Mesothelial cell of epicardium (in vitro differentiated cells): Measurements from ENCODE around the gene EXPH5. TPM values are rescaled to one million over a fixed set of nuclear protein-coding genes. Genes with fewer than 3 reads are reported as not detected.

Experiments used
- DNase-seq, 2 experiments: peaks; one replicate each; pipeline ENCODE4 v3.0.0; 2021; ENCODE audit warnings: low spot score in 2 of 2; ENCODE audit not compliant: unreplicated experiment in 2 of 2
- H3K27ac Mint-ChIP-seq: 2 replicates; pipeline ENCODE4 v1.8.0; 2021; ENCODE audit warnings: mixed read lengths
- H3K27me3 Mint-ChIP-seq: 2 replicates; pipeline ENCODE4 v1.8.0; 2021; ENCODE audit warnings: low read depth, mixed read lengths
- H3K36me3 Mint-ChIP-seq: 2 replicates; pipeline ENCODE4 v1.8.0; 2021; ENCODE audit warnings: mixed read lengths
- H3K4me1 Mint-ChIP-seq: 2 replicates; pipeline ENCODE4 v1.8.0; 2021; ENCODE audit warnings: mixed read lengths
- H3K4me3 Mint-ChIP-seq: 2 replicates; pipeline ENCODE4 v1.8.0; 2021; ENCODE audit warnings: mild to moderate bottlenecking, moderate library complexity, mixed read lengths
- H3K9me3 Mint-ChIP-seq: 2 replicates; pipeline ENCODE4 v1.8.0; 2021; ENCODE audit warnings: mixed read lengths
- CTCF ChIP-seq: fragments of 200-600 bp; sonication (generic); IDR thresholded peaks from one replicate; pipeline ENCODE4 v1.5.0; 2021; ENCODE audit warnings: antibody characterized with exemption; ENCODE audit not compliant: unreplicated experiment
- total RNA-seq: library from RNA; stranded (reverse); gene quantifications from 3 replicates; pipeline ENCODE4 v1.2.1, GENCODE V29; 2021

Gene EXPH5
- total RNA-seq, 1 donor from 2014 or later = 30.5 TPM

- Mint-ChIP-seq H3K27me3 (no peaks in the 10 kb centered on the region), H3K9me3 (peaks cover 19% of the 10 kb centered on the region), H3K36me3 (peaks cover under 1% of the 10 kb centered on the region), H3K27ac (no peak overlapping the region), H3K4me3 (no peak overlapping the region), H3K4me1 (peaks cover 23% of the 10 kb centered on the region)
- TF ChIP-seq CTCF = no peak
- no peak for DNase-seq
These were observed 28.8 kb upstream of the EXPH5 start for GRCh38 chr11:108622341-108622740.

GRCh38 chr11:108620958-108621772 is 27.6 kb upstream of the EXPH5 start:
- TF ChIP-seq CTCF = no peak
- Mint-ChIP-seq H3K4me3 (no peak overlapping the region), H3K36me3 (no peaks in the 10 kb centered on the region), H3K27me3 (no peaks in the 10 kb centered on the region), H3K9me3 (peaks cover 18% of the 10 kb centered on the region), H3K4me1 (peaks cover 24% of the 10 kb centered on the region), H3K27ac (no peak overlapping the region)
- DNase-seq = no peak

- Mint-ChIP-seq H3K4me1 (peaks cover 24% of the 10 kb centered on the region), H3K9me3 (peaks cover 9% of the 10 kb centered on the region), H3K27me3 (no peaks in the 10 kb centered on the region), H3K27ac (peak overlapping the region; percentile 51), H3K4me3 (no peak overlapping the region), H3K36me3 (no peaks in the 10 kb centered on the region)
- TF ChIP-seq CTCF = no peak
- DNase-seq = no peak
These were observed 25.0 kb upstream of the EXPH5 start for GRCh38 chr11:108618529-108618928.

DNA sequence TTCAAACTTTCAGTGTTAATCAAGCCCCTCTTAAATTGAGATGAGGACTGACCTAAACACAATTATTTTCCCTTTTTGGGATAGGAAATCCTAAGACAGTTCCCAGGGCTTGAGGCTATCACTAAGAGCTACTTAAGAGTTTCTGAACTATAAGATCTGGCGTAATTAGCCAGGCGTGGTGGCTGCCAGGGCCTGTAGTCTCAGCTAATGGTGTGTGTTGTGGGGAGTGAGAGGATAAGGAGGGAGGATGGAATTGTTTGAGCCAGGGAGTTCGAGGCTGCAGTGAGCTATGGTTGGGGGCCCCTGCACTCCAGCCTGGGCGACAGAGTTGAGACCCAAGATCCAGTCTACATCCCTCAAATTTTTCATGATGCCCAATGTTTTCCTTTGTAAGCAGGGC is 23.5 kb upstream of the EXPH5 start:
- Mint-ChIP-seq H3K4me3 (no peak overlapping the region), H3K36me3 (no peaks in the 10 kb centered on the region), H3K9me3 (no peaks in the 10 kb centered on the region), H3K4me1 (peaks cover 24% of the 10 kb centered on the region), H3K27me3 (no peaks in the 10 kb centered on the region), H3K27ac (no peak overlapping the region)
- no peak for TF ChIP-seq CTCF
- no peak for DNase-seq

DNA sequence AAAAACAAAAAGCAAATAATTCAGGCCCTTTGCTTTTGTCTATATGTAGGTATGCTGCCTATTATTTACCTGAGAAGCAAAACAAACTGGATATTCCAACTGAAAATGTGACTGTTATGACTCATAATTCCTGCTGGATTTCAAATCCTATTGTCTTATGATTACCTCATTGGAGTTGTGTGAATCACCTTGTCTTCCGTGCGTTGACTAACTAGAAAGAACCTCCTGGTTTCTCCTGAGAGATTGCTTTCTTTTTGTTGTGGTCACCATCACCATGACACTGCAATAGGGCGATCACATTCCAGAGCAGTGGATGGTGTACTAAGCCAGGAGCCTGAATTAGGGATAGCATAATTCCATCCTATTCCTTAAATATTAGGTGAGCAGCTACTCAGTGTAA is 23.0 kb upstream of the EXPH5 start:
- Mint-ChIP-seq H3K36me3 (no peaks in the 10 kb centered on the region), H3K4me1 (peaks cover 22% of the 10 kb centered on the region), H3K9me3 (no peaks in the 10 kb centered on the region), H3K27me3 (no peaks in the 10 kb centered on the region), H3K4me3 (no peak overlapping the region), H3K27ac (no peak overlapping the region)
- DNase-seq = no peak
- TF ChIP-seq CTCF = no peak
